ENCODE data around the gene ZNF76. TPM values are rescaled to one million over a fixed set of nuclear protein-coding genes. Genes with fewer than 3 reads are reported as not detected.
"Not testable (repeated sequence)": the region's sequence is repeated elsewhere in the genome, so short reads cannot be mapped to it uniquely, and the experiment has no call there.

The ZNF76 gene
- total and polyA plus RNA-seq, 9 of the 15 experiments (the other 6 are each of a cell fraction or from before 2014, with no cell fraction given) = 1.2 to 17.8 (median 10.7) TPM

DNA sequence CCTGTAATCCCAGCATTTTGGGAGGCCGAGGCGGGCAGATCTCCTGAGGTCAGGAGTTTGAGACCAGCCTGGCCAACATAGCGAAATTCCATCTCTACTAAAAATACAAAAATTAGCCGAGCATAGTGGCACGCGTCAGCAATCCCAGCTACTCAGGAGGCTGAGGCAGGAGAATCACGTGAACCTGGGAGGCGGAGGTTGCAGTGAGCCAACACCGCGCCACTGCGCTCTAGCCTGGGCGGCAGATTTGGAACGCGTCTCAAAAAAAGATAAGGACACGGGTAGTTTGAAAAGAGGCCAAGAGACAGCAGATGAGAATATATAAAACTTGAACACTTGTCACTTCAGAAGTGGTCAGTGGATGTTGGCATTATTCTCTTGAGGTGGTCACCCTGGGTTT is 47.6 kb downstream of the ZNF76 start:
- DNase-seq (ENCODE audit: extremely low read depth in 1 of 4, low spot score in 3 of 4) = peak in 2 of 4 experiments; percentile 52 to 75
- H2AFZ ChIP-seq (ENCODE audit: low read depth, low read length); BruUV-seq (replicated peaks); FAIRE-seq; H3K79me2 ChIP-seq (ENCODE audit: control insufficient read depth, insufficient read depth, low read length); H3K9me3 ChIP-seq (replicated peaks; ENCODE audit: control insufficient read depth, insufficient read depth, low read depth, low read length); H3K27ac ChIP-seq (ENCODE audit: extremely low read depth, low read depth, low read length); intact Hi-C loops (cut with micrococcal nuclease); H3K9me1 ChIP-seq (ENCODE audit: control insufficient read depth, insufficient read depth, low read length); H3K36me3 ChIP-seq (ENCODE audit: control insufficient read depth, insufficient read depth, low read length); H3K4me3 ChIP-seq; H4K20me1 ChIP-seq (replicated peaks; ENCODE audit: control insufficient read depth, insufficient read depth, low read length); H3K27me3 ChIP-seq (ENCODE audit: control insufficient read depth in 2 of 2, insufficient read depth in 2 of 2, low read length in 2 of 2); TF ChIP-seq TOE1 (CRISPR knock-in tag; IDR thresholded peaks at IDR 0.05; ENCODE audit: borderline replicate concordance, low read depth); JUND (tag; IDR thresholded peaks at IDR 0.05; ENCODE audit: borderline replicate concordance, low read depth, low read length): not testable (repeated sequence)
- in situ Hi-C loops (cut with MboI) = loop anchor here (10.0 kb wide), 1 partner anchor 148 kb away; the partner anchor contains the start of gene FANCE
- POLR2A ChIA-PET = interaction anchor here (1.1 to 2.7 kb wide), 3 partner anchors 9 to 46 kb away, joined by 3 to 10 read pairs (median 3); no protein-coding TSS in a partner anchor
- Histone ChIP-seq H3K4me2 (ENCODE audit: insufficient read depth, low read length) (peak overlapping the region; percentile 9), H3K9ac (ENCODE audit: insufficient read depth in 1 of 2, low read depth in 2 of 2, low read length in 2 of 2) (peak overlapping the region in 1 of 2 experiments; percentile 45; a peak in 2 of 4 replicates), H3K4me1 (replicated peaks in 1 of 2; ENCODE audit: control insufficient read depth in 2 of 2, insufficient read depth in 2 of 2, low read length in 2 of 2) (peaks cover 18% of the 10 kb centered on the region in 2 experiments)
- CTCF ChIA-PET (ENCODE audit: low intra/inter-chr PET ratio) = interaction anchor here (1.1 kb wide), 1 partner anchor 9 kb away, joined by 3 read pairs; the partner anchor contains the start of gene DEF6
- ATAC-seq = peak; percentile 63
- 11% methylated on average over 15 of the region's 15 CpGs for WGBS (ENCODE audit: insufficient coverage, low coverage, missing lambda C conversion rate)
- TF ChIP-seq, protein P1, sequence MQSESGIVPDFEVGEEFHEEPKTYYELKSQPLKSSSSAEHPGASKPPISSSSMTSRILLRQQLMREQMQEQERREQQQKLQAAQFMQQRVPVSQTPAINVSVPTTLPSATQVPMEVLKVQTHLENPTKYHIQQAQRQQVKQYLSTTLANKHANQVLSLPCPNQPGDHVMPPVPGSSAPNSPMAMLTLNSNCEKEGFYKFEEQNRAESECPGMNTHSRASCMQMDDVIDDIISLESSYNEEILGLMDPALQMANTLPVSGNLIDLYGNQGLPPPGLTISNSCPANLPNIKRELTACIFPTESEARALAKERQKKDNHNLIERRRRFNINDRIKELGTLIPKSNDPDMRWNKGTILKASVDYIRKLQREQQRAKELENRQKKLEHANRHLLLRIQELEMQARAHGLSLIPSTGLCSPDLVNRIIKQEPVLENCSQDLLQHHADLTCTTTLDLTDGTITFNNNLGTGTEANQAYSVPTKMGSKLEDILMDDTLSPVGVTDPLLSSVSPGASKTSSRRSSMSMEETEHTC (IDR thresholded peaks at IDR 0.05) = peak; percentile 53; the same call in 1 of the 2 replicates
- peak; percentile 29 to 57; a peak in 2 of 4 replicates for TF ChIP-seq TRIM24 (IDR thresholded peaks at IDR 0.05)
- peak; percentile 70; the same call in 1 of the 2 replicates for TF ChIP-seq TOE1 (IDR thresholded peaks at IDR 0.05; ENCODE audit: borderline replicate concordance)
- peak; percentile 61; the same call in 1 of the 2 replicates for TF ChIP-seq RAD51 (IDR thresholded peaks at IDR 0.05; ENCODE audit: borderline replicate concordance, low read depth)
- TF ChIP-seq MTA3 (IDR thresholded peaks at IDR 0.05; ENCODE audit: borderline replicate concordance) = 0 out of 2 replicates have a peak, but pooled peaks have one; percentile 31
- TF ChIP-seq JUND (IDR thresholded peaks at IDR 0.05; ENCODE audit: borderline replicate concordance, low read depth, low read length) = peak; percentile 17; the same call in 1 of the 2 replicates
- TF ChIP-seq KDM2B (CRISPR knock-in tag; IDR thresholded peaks at IDR 0.05) = 0 out of 2 replicates have a peak, but pooled peaks have one; percentile 54
- peak; percentile 54 for TF ChIP-seq NFIC (IDR thresholded peaks at IDR 0.05)
- TF ChIP-seq, protein P2, sequence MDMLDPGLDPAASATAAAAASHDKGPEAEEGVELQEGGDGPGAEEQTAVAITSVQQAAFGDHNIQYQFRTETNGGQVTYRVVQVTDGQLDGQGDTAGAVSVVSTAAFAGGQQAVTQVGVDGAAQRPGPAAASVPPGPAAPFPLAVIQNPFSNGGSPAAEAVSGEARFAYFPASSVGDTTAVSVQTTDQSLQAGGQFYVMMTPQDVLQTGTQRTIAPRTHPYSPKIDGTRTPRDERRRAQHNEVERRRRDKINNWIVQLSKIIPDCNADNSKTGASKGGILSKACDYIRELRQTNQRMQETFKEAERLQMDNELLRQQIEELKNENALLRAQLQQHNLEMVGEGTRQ (CRISPR knock-in tag; IDR thresholded peaks at IDR 0.05) = peak; percentile 70
- peak in 1 of 2 experiments; percentile 38; a peak in 1 of 4 replicates for TF ChIP-seq KDM1A (IDR thresholded peaks at IDR 0.05)
- 0 out of 4 replicates have a peak, but pooled peaks of 1 of the 2 experiments have one; percentile 18 for TF ChIP-seq HDAC1 (IDR thresholded peaks at IDR 0.05)
- TF ChIP-seq, protein P3, sequence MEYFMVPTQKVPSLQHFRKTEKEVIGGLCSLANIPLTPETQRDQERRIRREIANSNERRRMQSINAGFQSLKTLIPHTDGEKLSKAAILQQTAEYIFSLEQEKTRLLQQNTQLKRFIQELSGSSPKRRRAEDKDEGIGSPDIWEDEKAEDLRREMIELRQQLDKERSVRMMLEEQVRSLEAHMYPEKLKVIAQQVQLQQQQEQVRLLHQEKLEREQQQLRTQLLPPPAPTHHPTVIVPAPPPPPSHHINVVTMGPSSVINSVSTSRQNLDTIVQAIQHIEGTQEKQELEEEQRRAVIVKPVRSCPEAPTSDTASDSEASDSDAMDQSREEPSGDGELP (CRISPR knock-in tag; IDR thresholded peaks at IDR 0.05; ENCODE audit: borderline replicate concordance) = 0 out of 2 replicates have a peak, but pooled peaks have one; percentile 32

Data from K562 (cell line).